Measurements from ENCODE around the gene MERTK.
"Not testable (repeated sequence)": the region's sequence is repeated elsewhere in the genome, so short reads cannot be mapped to it uniquely, and the experiment has no call there.

MERTK gene

GRCh38 chr2:112048887-112049286 is 150.5 kb downstream of the MERTK start:
- peak; percentile 79 for DNase-seq

GRCh38 chr2:112050316-112050715 is 151.9 kb downstream of the MERTK start:
- DNase-seq: no peak

- peak; percentile 98 for DNase-seq
Observed at GRCh38 chr2:112053917-112054846, 155.8 kb downstream of the MERTK start.

GRCh38 chr2:112054847-112055729 is 156.7 kb downstream of the MERTK start, which contains the start of gene TMEM87B:
Gene TMEM87B (plus strand): TSS chr2:112055269. CDS start chr2:112055592, 323 bp downstream.
- DNase-seq: peak; percentile 98

- DNase-seq: peak; percentile 77
Observed at GRCh38 chr2:112055730-112056625, 157.6 kb downstream of the MERTK start.

GRCh38 chr2:112056626-112056987 is 158.2 kb downstream of the MERTK start:
- no peak for DNase-seq

- no peak for DNase-seq
Observed at GRCh38 chr2:112059671-112060070, 161.3 kb downstream of the MERTK start.

- DNase-seq: no peak
Observed at GRCh38 chr2:112061299-112061698, 162.9 kb downstream of the MERTK start.

GRCh38 chr2:112061840-112062239 is 163.4 kb downstream of the MERTK start:
- no peak for DNase-seq

- no peak for DNase-seq
Observed at GRCh38 chr2:112062894-112063293, 164.5 kb downstream of the MERTK start.

GRCh38 chr2:112065486-112065885 is 167.1 kb downstream of the MERTK start:
- no peak for DNase-seq

- no peak for DNase-seq
Observed at GRCh38 chr2:112065966-112066365, 167.6 kb downstream of the MERTK start.

GRCh38 chr2:112069794-112070193 is 171.4 kb downstream of the MERTK start:
- DNase-seq: not testable (repeated sequence)

GRCh38 chr2:112073875-112074274 is 175.5 kb downstream of the MERTK start:
- no peak for DNase-seq

- DNase-seq: peak; percentile 12
Observed at GRCh38 chr2:112074506-112074905, 176.1 kb downstream of the MERTK start.

- peak; percentile 15 for DNase-seq
Observed at GRCh38 chr2:112075490-112076260, 177.3 kb downstream of the MERTK start.

GRCh38 chr2:112077814-112078213 is 179.4 kb downstream of the MERTK start:
- DNase-seq: no peak

Measured in OCI-M1 (cell line).